HL-60 (cell line): ENCODE data around the gene DUSP6.

Experiments used
- DNase-seq, 2 experiments: peaks; one replicate each; pipeline ENCODE4 v3.0.0-alpha.2; 2010 to 2020; ENCODE audit warnings: low read depth in 1 of 2, low spot score in 1 of 2
- H3K27ac ChIP-seq: fragments of 250-450 bp; sonication (Bioruptor Pico); replicated peaks from 2 replicates; pipeline ENCODE4 v1.5.1; 2020; ENCODE audit warnings: mild to moderate bottlenecking, moderate library complexity
- H3K27me3 ChIP-seq: fragments of 250-450 bp; sonication (Bioruptor Pico); 2 replicates; pipeline ENCODE4 v1.5.1; 2021; ENCODE audit warnings: mild to moderate bottlenecking, moderate library complexity; ENCODE audit not compliant: insufficient read depth, poor library complexity, severe bottlenecking
- H3K4me3 ChIP-seq: replicated peaks from 2 replicates; pipeline ENCODE4 v1.5.1; 2011; ENCODE audit warnings: mild to moderate bottlenecking, control low read depth, low read length; ENCODE audit not compliant: insufficient read depth
- CTCF ChIP-seq: IDR thresholded peaks from one replicate; pipeline ENCODE4 v1.5.1; 2011; ENCODE audit warnings: low read length, control low read depth, inconsistent platforms; ENCODE audit not compliant: insufficient read depth
- GABPA ChIP-seq: IDR thresholded peaks from 2 replicates; pipeline ENCODE4 v1.6.1; 2012; ENCODE audit warnings: low read depth
- POLR2AphosphoS5 ChIP-seq: IDR thresholded peaks from 2 replicates; pipeline ENCODE4 v1.6.1; 2012; ENCODE audit warnings: low read depth
- REST ChIP-seq: IDR thresholded peaks from 2 replicates; pipeline ENCODE4 v1.6.1; 2012; ENCODE audit warnings: low read depth; ENCODE audit not compliant: insufficient replicate concordance
- SPI1 ChIP-seq: IDR thresholded peaks from 2 replicates; pipeline ENCODE4 v1.6.1; 2012; ENCODE audit warnings: low read depth, mild to moderate bottlenecking, borderline replicate concordance

Gene DUSP6

DNA sequence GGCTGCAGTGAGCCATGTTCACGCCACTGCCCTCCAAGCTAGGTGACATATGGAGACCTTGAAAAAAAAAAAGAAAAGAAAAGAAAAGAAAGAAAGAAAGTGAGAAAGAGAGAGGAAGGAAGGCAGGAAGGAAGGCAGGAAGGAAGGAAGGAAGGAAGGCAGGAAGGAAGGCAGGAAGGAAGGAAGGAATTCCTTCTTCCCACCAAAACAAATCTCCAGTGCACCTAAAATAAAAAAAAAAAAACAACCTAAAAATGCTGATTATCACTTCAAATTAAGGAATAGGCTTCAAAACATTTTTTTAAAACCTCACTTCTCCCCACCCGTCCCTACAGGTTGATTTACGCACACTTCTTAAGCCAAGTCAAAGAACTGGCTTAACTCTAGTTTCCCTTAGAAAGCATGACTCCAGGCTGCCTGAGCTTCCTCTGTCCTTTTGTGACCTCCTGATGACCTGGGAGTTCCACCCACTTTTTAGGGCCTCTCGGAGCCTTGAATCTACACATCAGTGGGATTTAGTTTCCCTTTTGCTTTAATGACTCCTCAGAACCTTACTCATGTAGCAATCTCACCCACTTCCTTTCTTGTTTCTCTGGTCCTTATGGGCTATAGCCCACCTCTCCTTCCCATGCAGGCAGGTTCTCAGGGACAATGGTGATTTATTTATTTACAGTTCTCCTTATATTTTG is 18.6 kb downstream of the DUSP6 start:
- Histone ChIP-seq H3K27me3 (no peaks in the 10 kb centered on the region), H3K27ac (peak overlapping the region; percentile 47), H3K4me3 (no peak overlapping the region)
- TF ChIP-seq GABPA (no peak), SPI1 (peak; percentile 88)
- DNase-seq = peak; percentile 81 to 91

DNA sequence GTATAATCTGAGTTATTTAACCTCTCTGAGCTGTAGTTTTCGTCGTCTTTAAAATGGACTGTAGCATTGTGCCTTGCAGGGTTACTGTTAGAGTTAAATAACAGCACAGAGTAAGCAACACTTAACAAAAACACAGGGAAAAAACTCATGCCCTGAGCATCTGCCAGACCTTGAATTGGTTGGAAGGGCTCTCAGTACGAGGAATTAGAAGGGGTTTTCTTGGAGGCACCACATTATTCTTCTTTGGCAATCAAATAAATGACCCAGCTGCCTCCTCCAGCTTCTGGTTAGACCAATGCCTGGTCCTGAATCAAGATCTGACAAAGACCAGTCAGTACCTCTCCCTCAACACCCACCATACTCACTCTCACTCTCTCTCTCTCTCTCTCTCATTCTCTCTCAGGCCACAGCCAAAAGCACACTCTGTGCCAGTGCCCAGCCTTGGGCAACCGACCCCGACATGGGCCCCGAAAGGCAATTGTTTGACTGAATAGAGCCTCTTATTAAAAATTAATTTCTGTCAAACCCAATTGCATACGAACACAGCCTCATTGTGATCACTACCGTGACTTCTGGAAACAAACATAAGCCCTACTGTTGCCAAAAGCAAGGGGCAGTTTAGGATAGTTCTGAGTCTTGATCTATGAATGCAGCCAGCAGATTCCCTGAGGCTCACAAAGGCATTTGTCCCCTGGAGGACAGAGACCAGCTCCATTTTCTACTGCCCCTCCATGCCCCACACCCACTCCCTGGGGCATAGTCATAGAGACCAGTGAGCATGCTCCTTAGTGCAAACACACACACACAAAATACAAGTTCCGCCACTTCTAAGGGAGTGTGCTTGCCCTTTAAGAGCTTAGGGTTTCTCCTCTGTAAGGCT is 23.9 kb downstream of the DUSP6 start:
- no peak overlapping the region for H3K27ac ChIP-seq
- no peaks in the 10 kb centered on the region for H3K27me3 ChIP-seq
- no peak for TF ChIP-seq CTCF
- DNase-seq = no peak
- H3K4me3 ChIP-seq = no peak overlapping the region

- H3K27me3 ChIP-seq = no peaks in the 10 kb centered on the region
- no peak overlapping the region for H3K4me3 ChIP-seq
- DNase-seq = no peak
- H3K27ac ChIP-seq = no peak overlapping the region
- TF ChIP-seq SPI1 = no peak
- no peak for TF ChIP-seq CTCF
- no peak for TF ChIP-seq REST
- no peak for TF ChIP-seq GABPA
- no peak for TF ChIP-seq POLR2AphosphoS5
These were observed 24.7 kb downstream of the DUSP6 start for GRCh38 chr12:89327486-89328094.

GRCh38 chr12:89326239-89327040 is 25.9 kb downstream of the DUSP6 start:
- DNase-seq = no peak
- H3K27ac ChIP-seq = no peak overlapping the region
- H3K4me3 ChIP-seq = no peak overlapping the region
- TF ChIP-seq SPI1 = no peak
- no peak for TF ChIP-seq REST
- no peak for TF ChIP-seq GABPA
- no peak for TF ChIP-seq POLR2AphosphoS5
- TF ChIP-seq CTCF = no peak
- no peaks in the 10 kb centered on the region for H3K27me3 ChIP-seq
